Fibroblast of lung (primary cell): ENCODE measurements around the gene COX10.
A peak's percentile ranks its signal among the peaks of the same experiment; 100 is the strongest.

Source experiments
- EZH2 ChIP-seq: IDR thresholded peaks from 2 replicates; pipeline ENCODE4 v1.5.1; 2012; ENCODE audit warnings: low read length, control low read depth, mild to moderate bottlenecking; ENCODE audit errors: missing control alignments
- TF ChIP-seq, protein P1 (sequence below), 2 donors: IDR thresholded peaks in 1 of 2; conservative IDR thresholded peaks in 1 of 2; 1 replicate in 1 of 2; 2 replicates in 1 of 2; pipeline ENCODE4 v1.5.1; 2011 to 2012; ENCODE audit warnings: low read length in 2 of 2, control low read depth in 1 of 2, inconsistent platforms in 1 of 2, low read depth in 1 of 2, mild to moderate bottlenecking in 1 of 2

DNA sequence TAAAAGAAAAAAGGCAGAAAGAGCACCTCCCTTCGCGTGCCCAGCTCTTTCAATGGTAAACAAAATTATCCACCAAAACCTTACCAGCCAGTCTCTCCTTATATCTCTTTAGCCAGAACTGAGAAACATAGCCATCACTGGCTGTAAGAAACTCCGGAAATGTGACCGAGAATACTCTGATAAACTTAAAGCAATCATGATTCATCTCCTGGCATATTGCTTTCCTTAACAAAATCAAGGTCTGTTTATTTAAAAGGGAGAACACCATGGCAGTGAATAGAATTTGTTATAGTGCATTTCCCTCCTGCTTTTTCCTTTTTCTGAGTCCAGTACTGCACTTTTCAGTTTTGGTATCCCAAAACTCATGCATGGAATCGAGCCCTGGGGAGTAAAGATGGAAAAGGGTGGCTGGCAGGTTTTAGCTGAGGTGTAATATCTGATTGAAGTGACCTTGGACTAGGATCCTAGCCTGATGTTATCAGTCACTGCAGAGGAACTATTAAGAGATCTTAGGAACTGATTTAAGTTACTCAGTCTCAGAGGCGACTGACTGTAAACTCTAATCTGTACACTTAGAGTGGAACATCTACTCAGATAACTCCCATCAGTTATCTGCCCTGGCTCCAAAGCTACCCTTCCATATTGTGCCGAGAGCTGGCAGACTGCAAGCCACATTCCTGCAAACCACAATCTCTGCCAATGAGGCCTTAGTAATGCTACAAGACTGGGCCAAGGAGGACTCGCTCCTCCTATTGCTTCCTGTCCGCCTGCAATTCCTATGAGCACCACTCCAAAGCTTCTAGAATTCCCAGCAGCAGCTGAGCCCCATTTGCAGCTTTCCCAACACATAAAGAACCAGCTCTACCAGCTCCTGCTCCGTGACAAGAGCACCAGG, 7.4 kb upstream of the COX10 start:
- TF ChIP-seq, protein P1, sequence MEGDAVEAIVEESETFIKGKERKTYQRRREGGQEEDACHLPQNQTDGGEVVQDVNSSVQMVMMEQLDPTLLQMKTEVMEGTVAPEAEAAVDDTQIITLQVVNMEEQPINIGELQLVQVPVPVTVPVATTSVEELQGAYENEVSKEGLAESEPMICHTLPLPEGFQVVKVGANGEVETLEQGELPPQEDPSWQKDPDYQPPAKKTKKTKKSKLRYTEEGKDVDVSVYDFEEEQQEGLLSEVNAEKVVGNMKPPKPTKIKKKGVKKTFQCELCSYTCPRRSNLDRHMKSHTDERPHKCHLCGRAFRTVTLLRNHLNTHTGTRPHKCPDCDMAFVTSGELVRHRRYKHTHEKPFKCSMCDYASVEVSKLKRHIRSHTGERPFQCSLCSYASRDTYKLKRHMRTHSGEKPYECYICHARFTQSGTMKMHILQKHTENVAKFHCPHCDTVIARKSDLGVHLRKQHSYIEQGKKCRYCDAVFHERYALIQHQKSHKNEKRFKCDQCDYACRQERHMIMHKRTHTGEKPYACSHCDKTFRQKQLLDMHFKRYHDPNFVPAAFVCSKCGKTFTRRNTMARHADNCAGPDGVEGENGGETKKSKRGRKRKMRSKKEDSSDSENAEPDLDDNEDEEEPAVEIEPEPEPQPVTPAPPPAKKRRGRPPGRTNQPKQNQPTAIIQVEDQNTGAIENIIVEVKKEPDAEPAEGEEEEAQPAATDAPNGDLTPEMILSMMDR (conservative IDR thresholded peaks at IDR 0.05 in 1 of 2, IDR thresholded peaks at IDR 0.05 in 1 of 2; ENCODE audit: low read depth in 1 of 2, low read length in 2 of 2), result peak; percentile 11 to 15
- no peak for TF ChIP-seq EZH2
